ENCODE results near the gene CIAPIN1.
"Not testable (repeated sequence)": the region's sequence is repeated elsewhere in the genome, so short reads cannot be mapped to it uniquely, and the experiment has no call there.

CIAPIN1 gene

GRCh38 chr16:57444711-57445110 is 2.5 kb downstream of the CIAPIN1 start:
- no peak for TF ChIP-seq REST (IDR thresholded peaks at IDR 0.05; ENCODE audit: insufficient replicate concordance, low read depth)
- TF ChIP-seq GABPA (IDR thresholded peaks at IDR 0.05; ENCODE audit: low read depth) = no peak
- TF ChIP-seq POLR2AphosphoS5 (IDR thresholded peaks at IDR 0.05; ENCODE audit: low read depth) = no peak
- no peak for TF ChIP-seq CTCF (IDR thresholded peaks at IDR 0.05; ENCODE audit: insufficient read depth, low read length)
- no peak for TF ChIP-seq SPI1 (IDR thresholded peaks at IDR 0.05; ENCODE audit: borderline replicate concordance, low read depth)
- no peaks in the 10 kb centered on the region for H3K27me3 ChIP-seq (ENCODE audit: insufficient read depth, poor library complexity, severe bottlenecking)
- H3K4me3 ChIP-seq (replicated peaks; ENCODE audit: insufficient read depth, low read length) = no peak overlapping the region
- DNase-seq (ENCODE audit: low read depth in 1 of 2, low spot score in 1 of 2) = no peak
- no peak overlapping the region for H3K27ac ChIP-seq (replicated peaks)

- not testable (repeated sequence) for H3K4me3 ChIP-seq (replicated peaks; ENCODE audit: insufficient read depth, low read length); DNase-seq (ENCODE audit: low read depth in 1 of 2, low spot score in 1 of 2); H3K27ac ChIP-seq (replicated peaks); H3K27me3 ChIP-seq (ENCODE audit: insufficient read depth, poor library complexity, severe bottlenecking)
Observed at GRCh38 chr16:57440551-57440950, 6.6 kb downstream of the CIAPIN1 start.

- not testable (repeated sequence) for H3K27me3 ChIP-seq (ENCODE audit: insufficient read depth, poor library complexity, severe bottlenecking); DNase-seq (ENCODE audit: low read depth in 1 of 2, low spot score in 1 of 2); H3K4me3 ChIP-seq (replicated peaks; ENCODE audit: insufficient read depth, low read length); H3K27ac ChIP-seq (replicated peaks)
Observed at GRCh38 chr16:57439947-57440346, 7.2 kb downstream of the CIAPIN1 start.

- TF ChIP-seq CTCF (IDR thresholded peaks at IDR 0.05; ENCODE audit: insufficient read depth, low read length) (no peak), GABPA (IDR thresholded peaks at IDR 0.05; ENCODE audit: low read depth) (no peak), SPI1 (IDR thresholded peaks at IDR 0.05; ENCODE audit: borderline replicate concordance, low read depth) (no peak)
- Histone ChIP-seq H3K27me3 (ENCODE audit: insufficient read depth, poor library complexity, severe bottlenecking) (no peaks in the 10 kb centered on the region), H3K27ac (replicated peaks) (no peak overlapping the region), H3K4me3 (replicated peaks; ENCODE audit: insufficient read depth, low read length) (no peak overlapping the region)
- no peak for DNase-seq (ENCODE audit: low read depth in 1 of 2, low spot score in 1 of 2)
Observed at GRCh38 chr16:57435838-57436237, 11.3 kb downstream of the CIAPIN1 start.

GRCh38 chr16:57434003-57434402 is 13.2 kb downstream of the CIAPIN1 start:
- no peak for TF ChIP-seq SPI1 (IDR thresholded peaks at IDR 0.05; ENCODE audit: borderline replicate concordance, low read depth)
- no peak for TF ChIP-seq CTCF (IDR thresholded peaks at IDR 0.05; ENCODE audit: insufficient read depth, low read length)
- DNase-seq (ENCODE audit: low read depth in 1 of 2, low spot score in 1 of 2) = no peak

GRCh38 chr16:57432989-57433388 is 14.2 kb downstream of the CIAPIN1 start:
- TF ChIP-seq POLR2AphosphoS5 (IDR thresholded peaks at IDR 0.05; ENCODE audit: low read depth) = no peak
- no peak for TF ChIP-seq REST (IDR thresholded peaks at IDR 0.05; ENCODE audit: insufficient replicate concordance, low read depth)
- TF ChIP-seq CTCF (IDR thresholded peaks at IDR 0.05; ENCODE audit: insufficient read depth, low read length) = no peak
- no peak for TF ChIP-seq GABPA (IDR thresholded peaks at IDR 0.05; ENCODE audit: low read depth)

More at GRCh38 chr16:57434003-57434402, 13.2 kb downstream of the CIAPIN1 start:
- H3K27ac ChIP-seq (replicated peaks) = no peak overlapping the region
- H3K4me3 ChIP-seq (replicated peaks; ENCODE audit: insufficient read depth, low read length) = no peak overlapping the region
- no peaks in the 10 kb centered on the region for H3K27me3 ChIP-seq (ENCODE audit: insufficient read depth, poor library complexity, severe bottlenecking)

More at GRCh38 chr16:57432989-57433388, 14.2 kb downstream of the CIAPIN1 start:
- Histone ChIP-seq H3K27ac (replicated peaks) (no peak overlapping the region), H3K4me3 (replicated peaks; ENCODE audit: insufficient read depth, low read length) (no peak overlapping the region), H3K27me3 (ENCODE audit: insufficient read depth, poor library complexity, severe bottlenecking) (no peaks in the 10 kb centered on the region)
- DNase-seq (ENCODE audit: low read depth in 1 of 2, low spot score in 1 of 2) = no peak
